Naive thymus-derived CD4-positive, alpha-beta T cell (primary cell): ENCODE data around the gene L1CAM. TPM values are rescaled to one million over a fixed set of nuclear protein-coding genes. Genes with fewer than 3 reads are reported as not detected.

ENCODE experiments used
- ATAC-seq: fragments of 150-1000 bp; cut with Tn5 transposase; 2 replicates; pipeline ENCODE4 v1.10.0; 2021; ENCODE audit warnings: mild to moderate bottlenecking, moderate library complexity
- CTCF ChIA-PET: fragments of 350-600 bp; sonication (Branson Sonifier 250); formaldehyde crosslinking; loops from one replicate; lab custom pipeline; 2021; ENCODE audit warnings: antibody characterized with exemption; lab: Charles Lee
- POLR2A ChIA-PET: fragments of 350-600 bp; sonication (Branson Sonifier 250); formaldehyde crosslinking; loops from one replicate; lab custom pipeline; 2021; ENCODE audit warnings: antibody characterized with exemption, inconsistent platforms; lab: Charles Lee
- DNase-seq, 9 donors: peaks; one replicate each; pipeline versions ENCODE4 v3.0.0 to v3.0.0-alpha.2; 2020 to 2022; ENCODE audit warnings: mixed read lengths in 1 of 9
- H3K27ac ChIP-seq: one replicate; pipeline ENCODE4 v1.7.0; 2013; ENCODE audit warnings: mild to moderate bottlenecking, low read depth, low read length, moderate library complexity
- H3K27me3 ChIP-seq, 2 donors: one replicate each; pipeline ENCODE4 v1.7.0; 2013; ENCODE audit warnings: low read length in 2 of 2, mild to moderate bottlenecking in 2 of 2, moderate library complexity in 2 of 2; ENCODE audit not compliant: control insufficient read depth in 2 of 2, insufficient read depth in 2 of 2
- H3K36me3 ChIP-seq, 3 experiments: 1 replicate in 2 of 3; 2 replicates in 1 of 3; pipeline ENCODE4 v1.7.0; 2013; ENCODE audit warnings: low read length in 3 of 3, mild to moderate bottlenecking in 3 of 3, moderate library complexity in 1 of 3; ENCODE audit not compliant: insufficient read depth in 3 of 3, control insufficient read depth in 2 of 3
- H3K4me1 ChIP-seq, 2 donors: one replicate each; pipeline ENCODE4 v1.7.0; 2013; ENCODE audit warnings: low read length in 2 of 2, mild to moderate bottlenecking in 2 of 2, moderate library complexity in 1 of 2; ENCODE audit not compliant: control insufficient read depth in 2 of 2, insufficient read depth in 2 of 2
- H3K4me3 ChIP-seq: 2 replicates; pipeline ENCODE4 v1.7.0; 2013; ENCODE audit warnings: mild to moderate bottlenecking, low read length
- H3K9me3 ChIP-seq, 3 experiments: 1 replicate in 2 of 3; 2 replicates in 1 of 3; pipeline ENCODE4 v1.7.0; 2013; ENCODE audit warnings: low read length in 3 of 3; ENCODE audit not compliant: control insufficient read depth in 2 of 3
- H3K27ac Mint-ChIP-seq, 9 donors: one replicate each; pipeline ENCODE4 v1.8.0; 2020 to 2022; ENCODE audit warnings: mixed read lengths in 9 of 9, mild to moderate bottlenecking in 8 of 9, moderate library complexity in 5 of 9, inconsistent platforms in 2 of 9
- H3K27me3 Mint-ChIP-seq, 5 donors: one replicate each; pipeline ENCODE4 v1.8.0; 2021 to 2022; ENCODE audit warnings: mixed read lengths in 5 of 5, mild to moderate bottlenecking in 1 of 5
- H3K36me3 Mint-ChIP-seq, 5 donors: one replicate each; pipeline ENCODE4 v1.8.0; 2020 to 2022; ENCODE audit warnings: mixed read lengths in 5 of 5, mild to moderate bottlenecking in 3 of 5, inconsistent platforms in 1 of 5
- H3K4me1 Mint-ChIP-seq, 7 donors: one replicate each; pipeline ENCODE4 v1.8.0; 2020 to 2022; ENCODE audit warnings: mixed read lengths in 7 of 7, mild to moderate bottlenecking in 3 of 7, inconsistent platforms in 1 of 7
- H3K4me3 Mint-ChIP-seq, 10 donors: one replicate each; pipeline ENCODE4 v1.8.0; 2020 to 2022; ENCODE audit warnings: mild to moderate bottlenecking in 10 of 10, mixed read lengths in 10 of 10, moderate library complexity in 6 of 10, inconsistent platforms in 2 of 10
- H3K9me3 Mint-ChIP-seq, 11 donors: one replicate each; pipeline ENCODE4 v1.8.0; 2020 to 2022; ENCODE audit warnings: mixed read lengths in 11 of 11, mild to moderate bottlenecking in 4 of 11, inconsistent platforms in 1 of 11, moderate library complexity in 1 of 11
- intact Hi-C, 2 donors: fragments of 100-400 bp; cut with micrococcal nuclease; formaldehyde crosslinking; loops; one replicate each; pipeline ENCODE4 v1.15.1; 2023
- polyA plus RNA-seq, 2 donors: library from polyadenylated mRNA; unstranded; fragments of 300-500 nt; fragmentation: Illumina TruSeq; gene quantifications; one replicate each; pipeline ENCODE4 v1.2.3, GENCODE V29; 2021
- total RNA-seq, 6 experiments: library from RNA in 5 of 6; stranded (reverse) in 5 of 6; gene quantifications; 1 replicate in 5 of 6; 2 replicates in 1 of 6; pipeline ENCODE4 v1.2.3 and lab custom pipeline; 2021 to 2026

Gene L1CAM
- total and polyA plus RNA-seq, 7 experiments from 2014 or later = 0.16 to 9.2 (median 1.1) TPM; not detected in 2

GRCh38 chrX:153825042-153825441 lies 60.9 kb downstream of the L1CAM start:
- Histone ChIP-seq H3K27me3 (no peaks in the 10 kb centered on the region), H3K4me1 (peaks cover 21 to 23% of the 10 kb centered on the region in 2 donors), H3K36me3 (no peaks in the 10 kb centered on the region), H3K9me3 (no peaks in the 10 kb centered on the region), H3K4me3 (no peak overlapping the region), H3K27ac (no peak overlapping the region)
- DNase-seq (no peak), ATAC-seq (no peak)
- Mint-ChIP-seq H3K4me1 (peaks cover 17 to 66% (median 38%) of the 10 kb centered on the region in 7 donors), H3K27ac (no peak overlapping the region), H3K9me3 (peaks cover 0 to 2% (median 0%) of the 10 kb centered on the region in 11 donors), H3K4me3 (no peak overlapping the region), H3K27me3 (peaks cover 0 to 26% (median 0%) of the 10 kb centered on the region in 5 donors), H3K36me3 (peaks cover 0 to 5% (median 0%) of the 10 kb centered on the region in 5 donors)
- ChIA-PET CTCF (no interaction called here), POLR2A (interaction anchor here (1.1 kb wide), 1 partner anchor 81 kb away, joined by 3 read pairs; no protein-coding TSS in a partner anchor)
- intact Hi-C loops = no loop called here

GRCh38 chrX:153824348-153824747 lies 61.6 kb downstream of the L1CAM start:
- no peak for DNase-seq
- Mint-ChIP-seq H3K9me3 (peaks cover 0 to 2% (median 0%) of the 10 kb centered on the region in 11 donors), H3K27me3 (peaks cover 0 to 26% (median 0%) of the 10 kb centered on the region in 5 donors), H3K4me3 (no peak overlapping the region), H3K36me3 (peaks cover 0 to 5% (median 0%) of the 10 kb centered on the region in 5 donors), H3K27ac (no peak overlapping the region), H3K4me1 (peaks cover 17 to 71% (median 38%) of the 10 kb centered on the region in 7 donors)
- H3K27me3 ChIP-seq = no peaks in the 10 kb centered on the region
- ChIA-PET POLR2A (no interaction called here), CTCF (no interaction called here)
- intact Hi-C loops = no loop called here
- no peak overlapping the region for H3K4me3 ChIP-seq
- peaks cover 26 to 27% of the 10 kb centered on the region in 2 donors for H3K4me1 ChIP-seq
- no peaks in the 10 kb centered on the region for H3K36me3 ChIP-seq
- no peak overlapping the region for H3K27ac ChIP-seq
- H3K9me3 ChIP-seq = no peaks in the 10 kb centered on the region
- ATAC-seq = no peak

GRCh38 chrX:153821066-153821465 lies 64.9 kb downstream of the L1CAM start:
- CTCF ChIA-PET = no interaction called here

DNA sequence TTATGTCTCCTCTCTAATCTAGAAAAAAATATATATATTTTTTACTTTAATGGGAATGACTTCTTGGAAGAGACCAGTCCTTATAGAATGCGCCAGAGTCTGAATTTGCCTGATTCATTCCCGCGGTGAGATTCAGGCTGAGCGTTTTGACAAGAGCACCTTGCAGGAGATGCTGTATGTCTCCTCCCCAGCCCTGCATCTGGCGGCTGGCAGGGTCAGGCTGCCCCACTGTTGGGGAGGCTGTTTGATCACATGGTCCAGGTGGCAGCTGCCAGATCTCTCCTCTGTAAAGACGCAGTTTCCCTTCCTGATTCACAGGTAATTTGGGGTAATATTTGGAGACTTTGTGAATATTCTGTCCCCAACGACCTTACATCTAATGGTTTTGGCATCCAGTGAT lies 65.4 kb downstream of the L1CAM start:
- Mint-ChIP-seq H3K4me1 (peaks cover 18 to 67% (median 37%) of the 10 kb centered on the region in 7 donors), H3K27me3 (peaks cover 0 to 14% (median 0%) of the 10 kb centered on the region in 5 donors), H3K4me3 (peak overlapping the region in 9 of 10 donors; percentile 9 to 71 (median 38)), H3K27ac (no peak overlapping the region), H3K36me3 (peaks cover 0 to 6% (median 0%) of the 10 kb centered on the region in 5 donors), H3K9me3 (no peaks in the 10 kb centered on the region)
- Histone ChIP-seq H3K4me1 (peaks cover 39 to 44% of the 10 kb centered on the region in 2 donors), H3K27ac (no peak overlapping the region), H3K9me3 (no peaks in the 10 kb centered on the region), H3K36me3 (no peaks in the 10 kb centered on the region), H3K27me3 (no peaks in the 10 kb centered on the region), H3K4me3 (no peak overlapping the region)
- ChIA-PET CTCF (no interaction called here), POLR2A (interaction anchor here (1.7 kb wide), 1 partner anchor 104 kb away, joined by 6 read pairs; no protein-coding TSS in a partner anchor)
- ATAC-seq = no peak
- intact Hi-C loops = no loop called here
- DNase-seq = no peak

More at GRCh38 chrX:153821066-153821465, 64.9 kb downstream of the L1CAM start:
- H3K27ac ChIP-seq = no peak overlapping the region
- intact Hi-C loops = no loop called here
- H3K27ac Mint-ChIP-seq = peak overlapping the region in 2 of 9 donors; percentile 67 to 79
- POLR2A ChIA-PET = no interaction called here
- H3K4me3 Mint-ChIP-seq = peak overlapping the region in 9 of 10 donors; percentile 9 to 71 (median 38)
- ATAC-seq (no peak), DNase-seq (no peak)
- H3K4me3 ChIP-seq = no peak overlapping the region
- H3K4me1 Mint-ChIP-seq = peaks cover 18 to 68% (median 39%) of the 10 kb centered on the region in 7 donors
- peaks cover 0 to 6% (median 0%) of the 10 kb centered on the region in 5 donors for H3K36me3 Mint-ChIP-seq
- no peaks in the 10 kb centered on the region for H3K9me3 Mint-ChIP-seq
- no peaks in the 10 kb centered on the region for H3K27me3 ChIP-seq
- H3K9me3 ChIP-seq = no peaks in the 10 kb centered on the region
- peaks cover 39 to 44% of the 10 kb centered on the region in 2 donors for H3K4me1 ChIP-seq
- H3K27me3 Mint-ChIP-seq = peaks cover 0 to 16% (median 0%) of the 10 kb centered on the region in 5 donors
- H3K36me3 ChIP-seq = no peaks in the 10 kb centered on the region

- no peaks in the 10 kb centered on the region for H3K27me3 ChIP-seq
- no peak for ATAC-seq
- H3K27ac ChIP-seq = peak overlapping the region; percentile 51
- Mint-ChIP-seq H3K9me3 (no peaks in the 10 kb centered on the region), H3K4me3 (peak overlapping the region in 8 of 10 donors; percentile 12 to 69 (median 54)), H3K27me3 (peaks cover 0 to 20% (median 0%) of the 10 kb centered on the region in 5 donors), H3K27ac (peak overlapping the region in 1 of 9 donors; percentile 36), H3K36me3 (peaks cover 0 to 6% (median 0%) of the 10 kb centered on the region in 5 donors), H3K4me1 (peaks cover 18 to 67% (median 43%) of the 10 kb centered on the region in 7 donors)
- peaks cover 39 to 44% of the 10 kb centered on the region in 2 donors for H3K4me1 ChIP-seq
- no peaks in the 10 kb centered on the region for H3K36me3 ChIP-seq
- peak overlapping the region; percentile 33 for H3K4me3 ChIP-seq
- no peak for DNase-seq
- H3K9me3 ChIP-seq = no peaks in the 10 kb centered on the region
- ChIA-PET POLR2A (interaction anchor here (1.3 to 1.8 kb wide), 4 partner anchors 25 to 151 kb away, joined by 3 to 10 read pairs (median 5); partner anchors contain the start of genes IDH3G and SSR4), CTCF (no interaction called here)
- intact Hi-C loops = loop anchor here (1.0 to 5.0 kb wide), 3 partner anchors 10 to 83 kb away; partner anchors contain the start of gene AVPR2 (in 1 of the 2)
Measured at GRCh38 chrX:153819384-153820040, 66.5 kb downstream of the L1CAM start.

- H3K27ac Mint-ChIP-seq = peak overlapping the region in 2 of 9 donors; percentile 55 to 87
- ChIA-PET CTCF (no interaction called here), POLR2A (interaction anchor here (0.7 to 1.8 kb wide), 5 partner anchors 19 to 152 kb away, joined by 3 to 10 read pairs (median 4); partner anchors contain the start of genes IDH3G and SSR4)
- ATAC-seq (peak; percentile 76), DNase-seq (peak; percentile 25 to 71 (median 49))
- H3K4me1 Mint-ChIP-seq = peaks cover 18 to 61% (median 40%) of the 10 kb centered on the region in 7 donors
- no peaks in the 10 kb centered on the region for H3K36me3 ChIP-seq
- peaks cover 39 to 44% of the 10 kb centered on the region in 2 donors for H3K4me1 ChIP-seq
- H3K27me3 Mint-ChIP-seq = peaks cover 0 to 20% (median 0%) of the 10 kb centered on the region in 5 donors
- intact Hi-C loops = loop anchor here (1.0 to 5.0 kb wide), 3 partner anchors 11 to 84 kb away; partner anchors contain the start of gene AVPR2 (in 1 of the 2)
- H3K27me3 ChIP-seq = no peaks in the 10 kb centered on the region
- H3K9me3 Mint-ChIP-seq = no peaks in the 10 kb centered on the region
- peaks cover 0 to 6% (median 0%) of the 10 kb centered on the region in 5 donors for H3K36me3 Mint-ChIP-seq
- peak overlapping the region in 9 of 10 donors; percentile 48 to 69 (median 57) for H3K4me3 Mint-ChIP-seq
- peak overlapping the region; percentile 51 for H3K27ac ChIP-seq
- H3K9me3 ChIP-seq = no peaks in the 10 kb centered on the region
- H3K4me3 ChIP-seq = peak overlapping the region; percentile 33
Measured at GRCh38 chrX:153818571-153819383, 67.2 kb downstream of the L1CAM start.
